GM21723 (cell line): ENCODE measurements around the gene PSME3IP1.
"Not testable (repeated sequence)": the region's sequence is repeated elsewhere in the genome, so short reads cannot be mapped to it uniquely, and the experiment has no call there.

Experiments
- ATAC-seq: cut with Tn5 transposase; IDR thresholded peaks from one replicate; pipeline ENCODE4 v1.9.1; 2021; ENCODE audit warnings: mild to moderate bottlenecking, moderate library complexity; ENCODE audit not compliant: unreplicated experiment

PSME3IP1 gene

GRCh38 chr16:57200321-57200720 is 14.5 kb upstream of the PSME3IP1 start:
- not testable (repeated sequence) for ATAC-seq

DNA sequence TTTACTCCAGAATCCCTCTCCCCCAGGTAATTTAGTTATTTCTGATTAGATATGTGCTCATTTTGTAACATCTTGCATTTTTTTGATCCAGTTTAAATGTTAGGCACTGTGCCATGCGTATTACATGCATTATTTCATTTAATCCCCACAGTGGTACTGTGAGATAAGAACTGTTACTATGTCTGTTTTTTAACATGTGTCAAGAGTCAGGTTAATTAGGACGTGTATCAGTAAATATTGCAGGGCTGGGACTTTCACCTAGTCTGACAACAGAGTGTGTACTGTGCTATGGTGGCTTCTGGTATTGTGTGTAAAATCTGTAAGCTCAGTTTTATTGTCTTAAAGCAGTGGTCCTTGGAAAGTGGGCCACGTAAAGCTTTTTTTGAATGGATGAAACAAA is 10.9 kb upstream of the PSME3IP1 start:
- ATAC-seq = no peak

GRCh38 chr16:57196286-57196685 is 10.4 kb upstream of the PSME3IP1 start:
- no peak for ATAC-seq

DNA sequence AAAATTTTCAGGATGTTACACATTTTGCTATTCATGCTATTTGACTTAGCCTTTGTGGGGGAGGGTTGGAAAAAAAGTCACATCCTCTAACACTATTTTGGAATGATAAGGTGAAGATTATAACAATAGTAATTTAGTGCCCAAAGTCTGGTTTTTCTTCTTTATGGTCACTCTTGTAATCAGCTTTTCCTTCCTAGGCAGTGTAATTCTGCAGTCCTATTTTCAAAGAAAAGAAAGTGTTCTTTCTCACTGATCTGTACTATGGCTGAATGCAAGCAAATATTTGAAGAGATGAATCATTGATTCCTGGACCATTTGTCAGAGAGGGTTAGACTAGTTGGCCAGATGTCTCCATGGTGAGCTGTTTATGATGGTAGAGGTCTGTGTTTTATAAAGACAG is 8.7 kb upstream of the PSME3IP1 start:
- no peak for ATAC-seq

DNA sequence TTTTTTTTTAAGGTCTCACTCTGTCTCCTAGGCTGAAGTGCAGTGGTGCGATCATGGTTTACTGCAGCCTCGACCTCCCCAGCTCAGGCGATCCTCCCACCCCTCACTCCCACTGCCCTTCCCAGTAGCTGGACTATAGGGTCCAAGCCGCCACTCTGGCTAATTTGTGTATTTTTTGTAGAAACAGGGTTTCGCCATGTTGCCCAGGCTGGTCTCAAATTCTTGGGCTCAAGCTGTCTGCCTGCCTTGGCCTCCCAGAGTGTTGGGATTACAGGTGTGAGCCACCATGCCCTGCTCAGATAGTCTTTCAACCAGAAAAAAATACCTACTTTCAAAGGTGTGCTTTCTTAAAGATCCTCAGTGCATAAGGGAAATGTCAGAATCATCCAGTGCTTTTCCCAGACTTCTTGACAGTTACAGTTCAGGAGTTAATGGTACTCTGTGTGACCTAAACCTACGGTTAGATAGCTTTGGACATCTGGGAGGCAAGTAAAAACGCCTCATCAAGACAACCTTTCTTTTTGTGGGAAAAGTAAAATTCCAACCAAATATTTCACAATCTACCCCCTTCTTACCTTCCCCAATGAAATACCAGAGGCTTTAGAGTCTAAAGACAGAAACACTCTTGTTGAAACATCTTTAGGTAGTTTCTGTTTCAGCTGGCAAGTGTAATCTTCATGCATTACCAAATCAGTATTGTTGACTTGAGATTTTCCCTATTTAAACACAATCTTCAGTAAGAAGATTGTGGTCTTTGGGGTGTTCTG is 7.1 kb upstream of the PSME3IP1 start:
- ATAC-seq = no peak

DNA sequence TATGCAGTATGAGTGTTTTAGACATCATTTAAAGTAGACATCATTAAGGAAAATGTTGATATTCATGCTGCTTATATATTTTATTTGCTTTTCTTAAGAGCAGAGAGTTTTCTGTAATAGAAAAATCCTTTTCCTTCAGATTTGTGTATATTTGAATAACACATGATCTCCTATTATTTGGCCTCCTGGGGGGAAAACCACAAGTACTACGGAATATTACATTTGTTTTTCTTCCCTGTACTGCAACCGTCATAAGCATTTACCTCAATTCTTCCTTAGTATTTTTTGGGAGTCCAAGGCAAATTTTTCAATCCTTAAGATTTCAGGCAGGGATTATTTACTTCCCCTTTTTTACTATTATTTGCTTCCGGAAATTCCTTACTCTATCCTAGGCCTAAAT is 6.3 kb upstream of the PSME3IP1 start:
- ATAC-seq = no peak

GRCh38 chr16:57191056-57191571 is 5.3 kb upstream of the PSME3IP1 start:
- no peak for ATAC-seq

DNA sequence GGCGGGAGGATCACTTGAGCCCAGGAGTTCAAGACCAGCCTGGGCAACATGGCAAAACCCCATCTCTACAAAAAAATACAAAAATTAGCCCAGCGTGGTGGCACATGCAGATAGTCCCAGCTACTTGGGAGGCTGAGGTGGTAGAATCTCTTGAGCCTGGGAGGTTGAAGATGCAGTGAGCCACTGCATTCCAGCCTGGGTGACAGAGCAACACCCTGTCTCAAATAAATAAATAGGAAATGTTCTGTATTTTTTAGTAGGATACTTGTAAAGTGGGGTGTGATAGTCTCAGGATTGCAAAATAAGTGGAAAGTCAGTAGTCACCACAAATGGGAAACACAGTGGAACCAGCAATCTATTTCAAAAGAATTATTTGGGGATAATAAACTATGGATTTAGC is 4.3 kb upstream of the PSME3IP1 start:
- ATAC-seq = no peak

DNA sequence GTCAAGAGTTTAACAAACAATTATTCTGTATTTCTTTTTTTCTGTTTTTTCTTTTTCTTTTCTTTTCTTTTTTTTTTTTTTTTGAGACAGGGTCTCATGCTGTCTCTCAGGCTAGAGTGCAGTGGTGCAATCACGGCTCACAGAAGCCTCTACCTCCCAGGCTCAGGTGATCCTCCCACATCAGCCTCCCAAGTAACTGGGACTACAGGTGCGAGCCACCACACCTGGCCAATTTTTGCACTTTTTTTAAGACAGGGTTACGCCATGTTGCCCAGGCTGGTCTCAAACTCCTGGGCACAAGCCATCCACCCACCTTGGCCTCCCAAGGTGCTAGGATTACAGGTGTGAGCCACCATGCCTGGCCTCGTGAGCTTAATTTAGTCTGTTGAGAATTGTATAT is 3.7 kb upstream of the PSME3IP1 start:
- ATAC-seq = not testable (repeated sequence)

DNA sequence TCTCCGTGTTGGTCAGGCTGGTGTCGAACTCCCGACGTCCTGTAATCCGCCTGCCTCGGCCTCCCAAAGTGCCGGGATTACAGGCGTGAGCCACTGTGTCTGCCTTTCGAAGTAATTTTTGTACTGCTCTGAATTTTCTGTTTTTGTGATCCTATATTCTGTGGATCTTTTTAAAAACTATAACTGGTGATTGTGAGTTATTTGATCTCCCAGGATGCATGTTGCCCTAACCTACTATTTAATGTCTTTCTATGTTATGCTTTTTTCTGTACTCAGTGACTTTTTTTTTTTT is 2.8 kb upstream of the PSME3IP1 start:
- no peak for ATAC-seq

GRCh38 chr16:57187902-57188710 is 2.3 kb upstream of the PSME3IP1 start:
- ATAC-seq = not testable (repeated sequence)

DNA sequence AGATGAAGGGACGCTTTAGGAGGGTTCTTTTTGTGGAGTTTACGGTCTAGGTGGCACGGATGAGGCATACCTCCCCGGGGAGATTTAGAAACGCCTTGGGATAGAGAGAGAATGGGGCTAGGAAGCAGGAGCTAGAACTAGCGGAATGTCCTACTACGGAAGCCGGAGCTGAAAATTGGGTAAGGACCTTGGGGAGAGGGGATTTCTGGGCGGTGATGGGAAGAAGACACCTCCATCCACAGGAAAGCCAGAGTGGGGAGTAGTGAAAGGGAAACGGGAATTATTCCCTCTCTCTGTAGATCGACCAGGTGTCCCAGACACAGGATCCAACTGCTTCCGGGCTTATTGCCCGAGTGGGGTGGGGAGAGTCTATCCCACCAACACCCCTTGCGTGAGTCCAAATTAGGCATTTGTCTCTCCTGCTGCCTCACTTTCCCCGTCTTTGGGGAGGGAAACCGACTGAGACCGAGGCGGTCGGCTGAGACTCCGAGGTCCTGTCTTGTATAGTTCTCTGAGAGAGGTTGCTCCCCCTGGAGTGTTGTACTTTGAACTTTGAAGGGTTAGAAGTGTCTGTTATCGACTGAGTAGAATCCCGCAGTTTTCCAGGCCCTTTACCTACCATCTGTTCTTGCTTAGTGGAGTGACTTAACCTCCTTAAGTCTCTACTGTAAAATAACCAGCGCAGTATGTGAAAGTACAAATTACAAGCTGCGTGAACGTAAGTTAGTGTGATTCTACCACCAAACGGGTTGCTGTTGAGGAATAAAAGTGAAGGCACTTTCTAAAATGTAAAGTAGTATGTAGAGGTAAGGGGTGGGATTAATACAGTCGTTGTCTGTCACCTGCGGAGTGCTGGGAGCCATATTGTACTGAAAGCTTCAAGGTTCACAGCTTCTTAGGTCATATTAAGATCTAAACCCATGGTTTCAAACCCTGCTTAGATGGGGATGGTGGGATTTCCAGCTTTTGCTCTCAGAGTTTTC is 1.3 kb upstream of the PSME3IP1 start:
- peak; percentile 4 for ATAC-seq

GRCh38 chr16:57185446-57185944 is 344 bp downstream of the PSME3IP1 start:
- ATAC-seq = peak; percentile 41

- ATAC-seq = no peak
Observed at GRCh38 chr16:57184887-57185445, 873 bp downstream of the PSME3IP1 start.

DNA sequence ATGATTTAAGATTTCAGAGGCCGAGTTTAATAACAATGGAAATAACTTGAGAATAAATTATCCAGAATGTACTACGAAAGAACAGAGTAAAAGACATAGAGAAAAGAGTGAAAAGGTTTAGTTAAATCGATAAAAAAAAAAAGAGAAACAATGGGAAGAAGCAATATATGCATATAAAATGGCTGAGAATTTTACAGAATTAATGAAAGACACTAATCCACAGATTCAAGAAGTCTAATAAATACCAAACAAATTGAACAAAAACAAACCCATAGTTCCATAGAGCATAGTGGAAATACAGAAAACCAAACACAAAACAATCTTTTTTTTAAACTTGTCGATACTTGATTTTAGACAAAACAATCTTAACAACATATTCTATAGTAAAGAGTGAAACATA is 1.7 kb downstream of the PSME3IP1 start:
- no peak for ATAC-seq

DNA sequence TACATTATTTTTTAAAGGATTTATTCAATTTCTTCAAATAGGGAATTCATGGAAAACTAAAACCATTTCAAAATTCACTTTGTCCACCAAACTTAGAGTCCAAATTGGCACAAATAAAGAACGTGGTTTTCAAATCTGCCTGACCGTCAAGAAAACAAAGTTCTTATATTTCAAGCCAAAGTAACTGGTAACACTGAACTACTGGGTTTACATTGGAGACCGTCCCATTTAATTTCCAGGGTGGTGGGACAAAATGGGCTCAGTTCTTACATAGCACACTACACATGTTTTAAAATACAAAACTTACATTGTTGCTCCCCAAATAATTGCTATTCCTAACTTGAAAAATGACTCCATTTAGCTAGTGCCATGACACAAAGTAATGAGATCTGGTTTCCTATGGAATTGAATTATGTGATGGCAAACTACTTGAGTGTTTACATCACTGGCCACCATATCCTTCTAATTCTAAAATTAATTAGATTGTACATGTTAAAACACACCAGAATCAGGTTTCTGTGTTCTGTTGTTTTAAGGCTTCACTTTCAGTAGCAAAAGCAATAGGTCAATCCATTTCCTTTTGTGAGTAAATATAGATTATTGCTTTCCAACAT is 6.5 kb downstream of the PSME3IP1 start:
- ATAC-seq = no peak

- ATAC-seq = no peak
Observed at GRCh38 chr16:57178793-57179212, 7.0 kb downstream of the PSME3IP1 start.

- ATAC-seq = no peak
Observed at GRCh38 chr16:57178196-57178595, 7.6 kb downstream of the PSME3IP1 start.

GRCh38 chr16:57175896-57176295 is 9.9 kb downstream of the PSME3IP1 start:
- ATAC-seq = no peak

- ATAC-seq = no peak
Observed at GRCh38 chr16:57172721-57173290, 13.0 kb downstream of the PSME3IP1 start.
